NCI-H524 (cell line): Measurements from ENCODE around the gene COX4I2.
"Not testable (repeated sequence)": the region's sequence is repeated elsewhere in the genome, so short reads cannot be mapped to it uniquely, and the experiment has no call there.

ENCODE experiments used
- DNase-seq, 2 experiments: peaks; one replicate each; lab custom pipeline; 2025; lab: John Stamatoyannopoulos, UW

COX4I2 gene

GRCh38 chr20:31654534-31654933, 16.8 kb downstream of the COX4I2 start:
- no peak for DNase-seq

- peak; percentile 65 to 86 for DNase-seq
These were observed 24.1 kb downstream of the COX4I2 start for GRCh38 chr20:31661625-31662371.

GRCh38 chr20:31662372-31662854, 24.7 kb downstream of the COX4I2 start:
- no peak for DNase-seq

- no peak for DNase-seq
These were observed 25.8 kb downstream of the COX4I2 start for GRCh38 chr20:31663524-31663837.

GRCh38 chr20:31663838-31664695, 26.4 kb downstream of the COX4I2 start:
- no peak for DNase-seq

GRCh38 chr20:31664696-31665354, 27.1 kb downstream of the COX4I2 start:
- no peak for DNase-seq

- DNase-seq: no peak
These were observed 28.0 kb downstream of the COX4I2 start for GRCh38 chr20:31665753-31666152.

- DNase-seq: no peak
These were observed 28.7 kb downstream of the COX4I2 start for GRCh38 chr20:31666258-31667042.

- no peak for DNase-seq
These were observed 29.9 kb downstream of the COX4I2 start for GRCh38 chr20:31667315-31668285.

- DNase-seq: not testable (repeated sequence)
These were observed 31.2 kb downstream of the COX4I2 start for GRCh38 chr20:31668944-31669343.

- no peak for DNase-seq
These were observed 32.2 kb downstream of the COX4I2 start for GRCh38 chr20:31669876-31670275.

- no peak for DNase-seq
These were observed 32.9 kb downstream of the COX4I2 start for GRCh38 chr20:31670371-31671228.

- no peak for DNase-seq
These were observed 33.6 kb downstream of the COX4I2 start for GRCh38 chr20:31671324-31671723.

GRCh38 chr20:31673435-31673834, 35.7 kb downstream of the COX4I2 start:
- DNase-seq: no peak

GRCh38 chr20:31673943-31674463, 36.3 kb downstream of the COX4I2 start:
- no peak for DNase-seq

- no peak for DNase-seq
These were observed 37.4 kb downstream of the COX4I2 start for GRCh38 chr20:31674895-31675827.

- DNase-seq: peak; percentile 50 to 69
These were observed 38.3 kb downstream of the COX4I2 start for GRCh38 chr20:31675828-31676608.

- no peak for DNase-seq
These were observed 38.9 kb downstream of the COX4I2 start for GRCh38 chr20:31676609-31676989.
